Keratinocyte (primary cell): ENCODE measurements around the gene ADGRV1.

Experiments used
- EZH2 ChIP-seq: IDR thresholded peaks from one replicate; pipeline ENCODE4 v1.6.1; 2012; ENCODE audit warnings: inconsistent platforms, mild to moderate bottlenecking, low read length, moderate library complexity
- TF ChIP-seq, protein P1 (sequence below), 3 experiments: IDR thresholded peaks in 1 of 3; conservative IDR thresholded peaks in 1 of 3; optimal IDR thresholded peaks in 1 of 3; 2 replicates in 2 of 3; 3 replicates in 1 of 3; pipeline versions ENCODE3 to v1.5.1; 2011; ENCODE audit warnings: low read length in 3 of 3, mild to moderate bottlenecking in 3 of 3, moderate library complexity in 2 of 3, control low read depth in 1 of 3, inconsistent platforms in 1 of 3; ENCODE audit not compliant: insufficient read depth in 2 of 3; ENCODE audit errors: extremely low read depth in 1 of 3

DNA sequence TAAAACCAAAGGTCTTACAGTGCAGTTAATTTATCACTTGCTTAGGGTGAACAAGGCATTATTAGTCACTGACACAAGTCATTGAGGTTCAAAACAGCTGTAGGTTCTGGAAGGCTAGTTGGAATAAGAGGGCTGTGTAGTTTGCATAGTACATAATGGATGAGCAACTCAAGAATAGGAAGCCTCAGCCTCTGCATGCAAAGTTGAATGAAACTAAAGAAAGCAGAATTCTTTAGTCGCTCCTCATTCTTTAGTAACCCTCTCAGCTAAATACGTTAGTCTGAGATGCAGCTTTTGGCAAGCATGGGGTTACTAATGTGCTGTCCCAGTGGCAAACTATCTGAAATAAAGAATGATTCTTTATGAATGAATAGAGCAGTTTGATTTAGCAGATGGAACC, 74.2 kb downstream of the ADGRV1 start:
- TF ChIP-seq, protein P1, sequence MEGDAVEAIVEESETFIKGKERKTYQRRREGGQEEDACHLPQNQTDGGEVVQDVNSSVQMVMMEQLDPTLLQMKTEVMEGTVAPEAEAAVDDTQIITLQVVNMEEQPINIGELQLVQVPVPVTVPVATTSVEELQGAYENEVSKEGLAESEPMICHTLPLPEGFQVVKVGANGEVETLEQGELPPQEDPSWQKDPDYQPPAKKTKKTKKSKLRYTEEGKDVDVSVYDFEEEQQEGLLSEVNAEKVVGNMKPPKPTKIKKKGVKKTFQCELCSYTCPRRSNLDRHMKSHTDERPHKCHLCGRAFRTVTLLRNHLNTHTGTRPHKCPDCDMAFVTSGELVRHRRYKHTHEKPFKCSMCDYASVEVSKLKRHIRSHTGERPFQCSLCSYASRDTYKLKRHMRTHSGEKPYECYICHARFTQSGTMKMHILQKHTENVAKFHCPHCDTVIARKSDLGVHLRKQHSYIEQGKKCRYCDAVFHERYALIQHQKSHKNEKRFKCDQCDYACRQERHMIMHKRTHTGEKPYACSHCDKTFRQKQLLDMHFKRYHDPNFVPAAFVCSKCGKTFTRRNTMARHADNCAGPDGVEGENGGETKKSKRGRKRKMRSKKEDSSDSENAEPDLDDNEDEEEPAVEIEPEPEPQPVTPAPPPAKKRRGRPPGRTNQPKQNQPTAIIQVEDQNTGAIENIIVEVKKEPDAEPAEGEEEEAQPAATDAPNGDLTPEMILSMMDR (optimal IDR thresholded peaks at IDR 0.05 in 1 of 3, IDR thresholded peaks at IDR 0.05 in 1 of 3, conservative IDR thresholded peaks at IDR 0.05 in 1 of 3; ENCODE audit: extremely low read depth in 1 of 3, insufficient read depth in 2 of 3, low read length in 3 of 3), result no peak
- TF ChIP-seq EZH2, result no peak
